Natural killer cell (primary cell): ENCODE data around the gene NEAT1. TPM values are rescaled to one million over a fixed set of nuclear protein-coding genes. Genes with fewer than 3 reads are reported as not detected.

Source experiments
- ATAC-seq, 3 donors: fragments of 150-1000 bp in 2 of 3; fragments of 200-7000 bp in 1 of 3; cut with Tn5 transposase; 1 replicate in 1 of 3; 2 replicates in 2 of 3; pipeline ENCODE4 v1.10.0; 2021; ENCODE audit warnings: mild to moderate bottlenecking in 2 of 3, moderate library complexity in 2 of 3
- DNase-seq, 2 donors: peaks; one replicate each; pipeline versions ENCODE4 v3.0.0 to v3.0.0-alpha.2; 2013 to 2021; ENCODE audit warnings: mixed read lengths in 1 of 2
- H3K27ac ChIP-seq: one replicate; pipeline ENCODE4 v1.5.1; 2013; ENCODE audit warnings: mild to moderate bottlenecking, low read length
- H3K27me3 ChIP-seq: one replicate; pipeline ENCODE4 v1.6.1; 2013; ENCODE audit warnings: low read length; ENCODE audit not compliant: control insufficient read depth, insufficient read depth
- H3K36me3 ChIP-seq: one replicate; pipeline ENCODE4 v1.6.1; 2013; ENCODE audit warnings: low read length; ENCODE audit not compliant: control insufficient read depth, insufficient read depth
- H3K4me1 ChIP-seq: one replicate; pipeline ENCODE4 v1.6.1; 2013; ENCODE audit warnings: low read length; ENCODE audit not compliant: control insufficient read depth, insufficient read depth
- H3K4me3 ChIP-seq: one replicate; pipeline ENCODE4 v1.5.1; 2013; ENCODE audit warnings: low read length
- H3K9me3 ChIP-seq: one replicate; pipeline ENCODE4 v1.6.1; 2013; ENCODE audit warnings: low read length; ENCODE audit not compliant: control insufficient read depth, insufficient read depth
- H3K27ac Mint-ChIP-seq, 2 donors: one replicate each; pipeline ENCODE4 v1.8.0; 2022; ENCODE audit warnings: mild to moderate bottlenecking in 2 of 2, mixed read lengths in 2 of 2, moderate library complexity in 1 of 2
- H3K27me3 Mint-ChIP-seq, 2 donors: one replicate each; pipeline ENCODE4 v1.8.0; 2022; ENCODE audit warnings: low read depth in 2 of 2, mixed read lengths in 2 of 2
- H3K36me3 Mint-ChIP-seq: one replicate; pipeline ENCODE4 v1.8.0; 2022; ENCODE audit warnings: mixed read lengths
- H3K4me1 Mint-ChIP-seq, 2 donors: one replicate each; pipeline ENCODE4 v1.8.0; 2022; ENCODE audit warnings: mixed read lengths in 2 of 2
- H3K4me3 Mint-ChIP-seq: one replicate; pipeline ENCODE4 v1.8.0; 2022; ENCODE audit warnings: mild to moderate bottlenecking, moderate library complexity, mixed read lengths
- H3K9me3 Mint-ChIP-seq, 2 donors: one replicate each; pipeline ENCODE4 v1.8.0; 2022; ENCODE audit warnings: mixed read lengths in 2 of 2
- CTCF ChIP-seq: fragments of 200-600 bp; IDR thresholded peaks from one replicate; pipeline ENCODE4 v1.8.0; 2022; ENCODE audit warnings: antibody characterized with exemption
- WGBS: methylation state at CpG from one replicate; pipeline ENCODE4 v1.1.7; 2013; ENCODE audit warnings: missing lambda C conversion rate; ENCODE audit not compliant: insufficient coverage; 5-methylcytosine and 5-hydroxymethylcytosine counted together
- intact Hi-C: fragments of 100-400 bp; cut with micrococcal nuclease; formaldehyde crosslinking; loops from one replicate; pipeline ENCODE4 v1.14.2; 2022
- total RNA-seq, 4 donors: library from RNA; stranded (reverse); fragments of 120-200 nt in 1 of 4; gene quantifications; one replicate each; pipeline versions ENCODE4 v1.2.3 to v1.2.4, GENCODE V29; 2013 to 2022

Gene NEAT1
- total RNA-seq, 3 donors from 2014 or later (not counting 1 experiment from before 2014, with no cell fraction given) = 1,031 to 1,768 (median 1,493) TPM

- TF ChIP-seq CTCF = no peak
- Mint-ChIP-seq H3K9me3 (no peaks in the 10 kb centered on the region), H3K27me3 (no peaks in the 10 kb centered on the region), H3K4me1 (peaks cover 45 to 64% of the 10 kb centered on the region in 2 donors), H3K36me3 (no peaks in the 10 kb centered on the region), H3K27ac (peak overlapping the region; percentile 90 to 92), H3K4me3 (no peak overlapping the region)
- 86% methylated on average over 14 of the region's 14 CpGs for WGBS
- intact Hi-C loops = no loop called here
- H3K4me3 ChIP-seq = no peak overlapping the region
- peak overlapping the region; percentile 24 for H3K27ac ChIP-seq
- no peaks in the 10 kb centered on the region for H3K9me3 ChIP-seq
- no peak for ATAC-seq
- no peaks in the 10 kb centered on the region for H3K27me3 ChIP-seq
- no peak for DNase-seq
- H3K4me1 ChIP-seq = peaks cover 47% of the 10 kb centered on the region
- peaks cover 26% of the 10 kb centered on the region for H3K36me3 ChIP-seq
These were observed 21.9 kb downstream of the NEAT1 start for GRCh38 chr11:65444314-65445051.

- Mint-ChIP-seq H3K4me1 (peaks cover 38 to 58% of the 10 kb centered on the region in 2 donors), H3K27me3 (no peaks in the 10 kb centered on the region), H3K27ac (peak overlapping the region; percentile 90 to 92), H3K4me3 (no peak overlapping the region), H3K36me3 (no peaks in the 10 kb centered on the region), H3K9me3 (no peaks in the 10 kb centered on the region)
- ATAC-seq (no peak), DNase-seq (peak in 1 of 2 donors; percentile 6)
- Histone ChIP-seq H3K27me3 (no peaks in the 10 kb centered on the region), H3K27ac (no peak overlapping the region), H3K4me1 (peaks cover 44% of the 10 kb centered on the region), H3K9me3 (no peaks in the 10 kb centered on the region), H3K36me3 (peaks cover 26% of the 10 kb centered on the region), H3K4me3 (no peak overlapping the region)
- TF ChIP-seq CTCF = no peak
- WGBS = 91% methylated on average over 15 of the region's 15 CpGs
- intact Hi-C loops = no loop called here
These were observed 22.6 kb downstream of the NEAT1 start for GRCh38 chr11:65445101-65445603.

- H3K27me3 Mint-ChIP-seq = no peaks in the 10 kb centered on the region
- peak overlapping the region; percentile 61 to 90 for H3K27ac Mint-ChIP-seq
- DNase-seq = peak in 1 of 2 donors; percentile 6
- Histone ChIP-seq H3K4me1 (peaks cover 37% of the 10 kb centered on the region), H3K27ac (no peak overlapping the region), H3K36me3 (peaks cover 26% of the 10 kb centered on the region), H3K4me3 (no peak overlapping the region), H3K27me3 (no peaks in the 10 kb centered on the region), H3K9me3 (no peaks in the 10 kb centered on the region)
- no peak overlapping the region for H3K4me3 Mint-ChIP-seq
- H3K9me3 Mint-ChIP-seq = no peaks in the 10 kb centered on the region
- no peak for TF ChIP-seq CTCF
- no peaks in the 10 kb centered on the region for H3K36me3 Mint-ChIP-seq
- H3K4me1 Mint-ChIP-seq = peaks cover 33 to 51% of the 10 kb centered on the region in 2 donors
- ATAC-seq = no peak
- intact Hi-C loops = no loop called here
- 86% methylated on average over 10 of the region's 11 CpGs for WGBS
These were observed 23.2 kb downstream of the NEAT1 start for GRCh38 chr11:65445604-65446445.
